ENCODE measurements around the gene PACS2. TPM values are rescaled to one million over a fixed set of nuclear protein-coding genes. Genes with fewer than 3 reads are reported as not detected.

PACS2 gene
- total and polyA plus RNA-seq, 2 of the 8 experiments (the other 6 are each of a cell fraction or from before 2014, with no cell fraction given) = 38.0 to 62.8 TPM

DNA sequence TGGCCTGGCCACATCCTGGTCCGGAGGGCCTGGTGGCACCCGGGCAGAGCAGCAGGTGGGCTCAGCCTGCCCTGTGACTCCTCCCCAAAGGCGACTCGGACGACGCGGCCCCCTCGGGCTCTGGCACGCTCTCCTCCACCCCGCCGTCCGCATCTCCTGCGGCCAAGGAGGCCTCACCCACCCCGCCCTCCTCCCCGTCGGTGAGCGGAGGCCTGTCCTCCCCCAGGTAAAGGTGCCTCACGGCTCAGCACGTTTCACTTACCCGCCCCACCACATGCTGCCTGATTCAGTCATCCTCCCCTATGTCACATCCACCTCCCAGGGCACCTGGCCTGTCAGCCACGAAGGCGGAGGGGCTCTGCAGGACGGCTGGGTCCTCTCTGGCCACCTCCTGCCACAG lies 77.0 kb downstream of the PACS2 start:
- Histone ChIP-seq H4K20me1 (replicated peaks in 1 of 2; ENCODE audit: control insufficient read depth in 1 of 2, insufficient read depth in 2 of 2, low read length in 2 of 2) (peaks cover 0 to 7% of the 10 kb centered on the region in 2 experiments), H3K36me3 (ENCODE audit: control insufficient read depth in 2 of 4, insufficient read depth in 4 of 4, low read length in 3 of 4) (peaks cover 0 to 3% (median 1%) of the 10 kb centered on the region in 4 experiments; a peak in 2 of 8 replicates), H2BK15ac (ENCODE audit: low read length) (no peak overlapping the region), H2BK5ac (ENCODE audit: low read depth, low read length) (no peak overlapping the region), H3K18ac (ENCODE audit: extremely low read depth, low read length) (no peak overlapping the region), H3K23ac (ENCODE audit: insufficient read length) (no peak overlapping the region), H3K23me2 (ENCODE audit: low read depth, low read length) (no peaks in the 10 kb centered on the region), H3K27me3 (replicated peaks in 1 of 4; ENCODE audit: control insufficient read depth in 3 of 4, extremely low read depth in 1 of 4, insufficient read depth in 3 of 4, low read length in 3 of 4) (peaks cover 0 to 3% (median 0%) of the 10 kb centered on the region in 4 experiments; a peak in 1 of 7 replicates), H3K9me3 (ENCODE audit: insufficient read depth in 2 of 2, low read depth in 1 of 2, low read length in 1 of 2) (no peaks in the 10 kb centered on the region), H3K4me1 (replicated peaks in 1 of 4; ENCODE audit: control insufficient read depth in 3 of 4, insufficient read depth in 4 of 4, low read length in 3 of 4) (no peaks in the 10 kb centered on the region; a peak in 1 of 7 replicates), H3K79me1 (ENCODE audit: low read depth, low read length) (no peaks in the 10 kb centered on the region; the same call in 1 of the 2 replicates), H3K4me2 (ENCODE audit: insufficient read depth in 1 of 2, low read depth in 2 of 2, low read length in 2 of 2) (no peak overlapping the region), H2BK20ac (ENCODE audit: low read length) (no peak overlapping the region), H3K27ac (ENCODE audit: low read depth, low read length) (no peak overlapping the region), H2BK120ac (replicated peaks; ENCODE audit: low read depth, low read length) (no peak overlapping the region), H2AK5ac (ENCODE audit: low read depth, low read length) (no peak overlapping the region), H3K4ac (replicated peaks; ENCODE audit: insufficient read length, low read depth, low read length) (no peak overlapping the region), H3K4me3 (ENCODE audit: extremely low read depth in 1 of 4, insufficient read depth in 2 of 4, low read depth in 3 of 4, low read length in 4 of 4) (no peak overlapping the region), H4K91ac (replicated peaks; ENCODE audit: insufficient read length, low read length) (no peak overlapping the region), H3K79me2 (ENCODE audit: control insufficient read depth in 1 of 2, insufficient read depth in 2 of 2, low read length in 2 of 2) (no peaks in the 10 kb centered on the region), H4K5ac (ENCODE audit: insufficient read length, low read depth, low read length) (no peak overlapping the region), H3K9ac (replicated peaks in 1 of 4; ENCODE audit: extremely low read depth in 1 of 4, low read depth in 3 of 4, low read length in 3 of 4) (no peak overlapping the region; a peak in 2 of 7 replicates), H3K14ac (ENCODE audit: insufficient read length) (no peak overlapping the region), H2BK12ac (ENCODE audit: low read depth, low read length) (no peak overlapping the region), H3K56ac (replicated peaks; ENCODE audit: insufficient read length, low read depth, low read length) (no peak overlapping the region), H2AFZ (ENCODE audit: low read length) (no peak overlapping the region), H4K8ac (ENCODE audit: extremely low read depth, insufficient read depth, low read length) (no peak overlapping the region)
- 89% methylated on average over 11 of the region's 23 CpGs; no CpG with 5 or more reads in 1 of the 2 experiments for WGBS, 2 experiments (ENCODE audit: extremely low coverage in 1 of 2, insufficient coverage in 1 of 2, insufficient read length in 1 of 2, insufficient replicate concordance in 2 of 2, low coverage in 1 of 2, low lambda C conversion rate in 2 of 2, missing lambda C conversion rate in 1 of 2)
- ChIA-PET CTCF (ENCODE audit: partially characterized antibody) (no interaction called here), POLR2A (ENCODE audit: partially characterized antibody) (interaction anchor here (1.1 kb wide), 1 partner anchor 46 kb away, joined by 3 read pairs; no protein-coding TSS in a partner anchor)
- DNase-seq (ENCODE audit: low read depth in 1 of 2, low spot score in 2 of 2) = no peak
- FAIRE-seq = no peak
- TF ChIP-seq RXRA (IDR thresholded peaks at IDR 0.05; ENCODE audit: insufficient read depth, low read depth, low read length) (no peak), SAP30 (IDR thresholded peaks at IDR 0.05; ENCODE audit: insufficient read depth, insufficient replicate concordance, low read length) (no peak), HDAC2 (IDR thresholded peaks at IDR 0.05; ENCODE audit: borderline replicate concordance in 1 of 2, low read depth in 2 of 2, low read length in 2 of 2) (no peak), FOSL1 (IDR thresholded peaks at IDR 0.05; ENCODE audit: insufficient read depth, low read depth, low read length) (no peak), RNF2 (IDR thresholded peaks at IDR 0.05; ENCODE audit: borderline replicate concordance, low read depth, low read length, missing control alignments, poor library complexity, severe bottlenecking) (no peak), RBBP5 (IDR thresholded peaks at IDR 0.05; ENCODE audit: borderline replicate concordance, low read depth, low read length) (no peak), SP1 (IDR thresholded peaks at IDR 0.05; ENCODE audit: low read depth, low read length) (no peak), CHD1 (IDR thresholded peaks at IDR 0.05; ENCODE audit: low read depth, low read length) (no peak), SP2 (IDR thresholded peaks at IDR 0.05; ENCODE audit: low read length) (no peak)
- TF ChIP-seq, protein P1, sequence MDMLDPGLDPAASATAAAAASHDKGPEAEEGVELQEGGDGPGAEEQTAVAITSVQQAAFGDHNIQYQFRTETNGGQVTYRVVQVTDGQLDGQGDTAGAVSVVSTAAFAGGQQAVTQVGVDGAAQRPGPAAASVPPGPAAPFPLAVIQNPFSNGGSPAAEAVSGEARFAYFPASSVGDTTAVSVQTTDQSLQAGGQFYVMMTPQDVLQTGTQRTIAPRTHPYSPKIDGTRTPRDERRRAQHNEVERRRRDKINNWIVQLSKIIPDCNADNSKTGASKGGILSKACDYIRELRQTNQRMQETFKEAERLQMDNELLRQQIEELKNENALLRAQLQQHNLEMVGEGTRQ (IDR thresholded peaks at IDR 0.05; ENCODE audit: low read length) = no peak
- TF ChIP-seq, protein P2, sequence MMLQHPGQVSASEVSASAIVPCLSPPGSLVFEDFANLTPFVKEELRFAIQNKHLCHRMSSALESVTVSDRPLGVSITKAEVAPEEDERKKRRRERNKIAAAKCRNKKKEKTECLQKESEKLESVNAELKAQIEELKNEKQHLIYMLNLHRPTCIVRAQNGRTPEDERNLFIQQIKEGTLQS (IDR thresholded peaks at IDR 0.05; ENCODE audit: insufficient read depth, low read depth, low read length) = no peak

All from H1 (cell line).